Left cardiac atrium (tissue), 4 donors: ENCODE results near the gene PGK1. TPM values are rescaled to one million over a fixed set of nuclear protein-coding genes. Genes with fewer than 3 reads are reported as not detected.
A peak's percentile ranks its signal among the peaks of the same experiment; 100 is the strongest.
"Not testable (repeated sequence)": the region's sequence is repeated elsewhere in the genome, so short reads cannot be mapped to it uniquely, and the experiment has no call there.

Source experiments
- ATAC-seq, 2 donors: fragments of 200-7000 bp; cut with Tn5 transposase; one replicate each; pipeline ENCODE4 v1.9.1; 2020; ENCODE audit warnings: mild to moderate bottlenecking in 2 of 2, moderate library complexity in 2 of 2
- DNase-seq: peaks from one replicate; pipeline ENCODE4 v3.0.0-alpha.2; 2020
- intact Hi-C, 2 donors: fragments of 100-400 bp; cut with DNase I; formaldehyde crosslinking; loops; one replicate each; pipeline versions ENCODE4 v1.14.1 to v1.15.1; 2022 to 2023
- total RNA-seq, 2 donors: library from RNA; stranded (reverse); fragmentation: NEBNext Ultra II Directional; extraction: Animal tissue kit (Norgen Biotek cat#: 25700); gene quantifications; one replicate each; pipeline ENCODE4 v1.2.1, GENCODE V29; 2021
- donor health status: DM: no; HTN: yes; CAD: no.
- donor health status: DM: no; HTN: yes; CAD: no; lungs with severe emphysema.
- donor health status: DM: yes; HTN: yes; CAD: no.
- donor health status: Dilated cardiomyopathy.

Gene PGK1
- total RNA-seq, 2 donors from 2014 or later: 346 to 453 TPM

DNA sequence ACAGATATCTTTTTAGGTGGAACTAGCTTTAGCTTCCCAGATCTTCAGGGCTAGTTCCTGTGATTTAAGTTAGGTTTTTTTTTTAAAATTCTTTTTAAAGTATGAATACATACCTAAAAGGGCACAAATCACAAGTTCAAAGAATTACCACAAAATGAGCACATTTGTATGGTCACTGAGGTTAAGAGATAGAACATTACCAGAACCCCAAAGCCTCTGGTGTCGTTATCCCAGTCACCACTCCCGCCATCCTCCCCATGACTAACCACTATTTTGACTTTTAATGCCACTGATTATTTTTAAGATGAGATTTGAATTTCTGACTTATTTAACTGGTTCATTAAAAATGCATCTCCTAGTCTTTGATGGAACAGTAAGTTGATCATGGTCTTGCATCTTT is 5.4 kb downstream of the PGK1 start:
- intact Hi-C loops: no loop called here
- DNase-seq (no peak), ATAC-seq (no peak)

DNA sequence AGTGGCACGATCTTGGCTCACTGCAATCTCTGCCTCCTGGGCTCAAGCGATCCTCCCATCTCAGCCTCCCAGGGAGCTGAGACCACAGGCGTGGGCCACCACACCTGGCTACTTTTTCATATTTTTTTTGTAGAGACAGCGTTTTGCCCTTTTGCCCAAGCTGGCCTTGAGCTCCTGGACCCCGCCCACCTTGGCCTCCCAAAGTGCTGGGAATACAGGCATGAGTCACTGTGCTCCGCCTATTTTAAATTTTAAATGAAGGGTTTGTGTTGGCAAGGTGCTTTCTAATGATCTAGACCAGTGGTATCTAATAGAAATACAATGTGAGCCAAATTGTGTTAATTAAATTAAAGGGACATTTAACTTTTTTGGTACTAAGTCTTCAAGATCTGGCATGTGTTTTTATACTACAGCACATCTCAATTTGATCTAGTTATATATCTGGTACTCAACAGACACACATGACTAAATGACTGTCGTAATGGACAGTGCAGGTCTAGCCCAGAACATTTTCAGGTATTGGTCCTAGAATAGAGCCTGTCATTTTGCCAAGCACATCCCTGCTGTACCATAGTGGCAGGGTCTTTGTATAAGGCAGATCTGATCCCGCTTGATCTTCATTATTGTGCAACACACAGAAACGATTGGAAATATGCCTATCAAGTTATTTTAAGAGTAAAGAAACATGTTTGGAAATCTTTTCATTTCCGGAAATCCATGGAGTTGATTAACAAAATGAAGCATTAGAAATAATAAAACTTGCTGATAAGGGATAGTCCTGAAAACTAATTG is 7.3 kb downstream of the PGK1 start:
- ATAC-seq (no peak), DNase-seq (peak; percentile 37)
- intact Hi-C loops: no loop called here

DNA sequence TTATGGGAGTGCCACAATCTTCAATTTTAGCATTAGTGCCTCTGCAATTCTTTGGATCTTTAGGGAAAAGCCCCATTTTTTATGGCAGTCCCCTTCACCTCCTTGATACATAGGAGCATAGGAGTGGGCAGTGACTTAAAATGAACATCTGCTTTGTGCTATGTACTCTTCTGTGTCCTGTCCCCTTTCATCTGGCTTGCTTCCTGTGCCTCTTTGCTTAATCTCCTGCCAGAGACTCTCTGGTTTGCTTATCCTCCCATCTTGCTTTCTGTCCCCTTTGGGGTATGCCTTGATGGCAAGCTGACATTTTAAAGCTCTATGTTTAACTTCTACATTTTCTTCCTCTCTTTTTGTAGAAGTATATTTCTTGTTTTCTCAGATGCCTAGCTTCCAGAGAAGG is 12.3 kb downstream of the PGK1 start:
- DNase-seq: no peak
- intact Hi-C loops: no loop called here
- no peak for ATAC-seq

DNA sequence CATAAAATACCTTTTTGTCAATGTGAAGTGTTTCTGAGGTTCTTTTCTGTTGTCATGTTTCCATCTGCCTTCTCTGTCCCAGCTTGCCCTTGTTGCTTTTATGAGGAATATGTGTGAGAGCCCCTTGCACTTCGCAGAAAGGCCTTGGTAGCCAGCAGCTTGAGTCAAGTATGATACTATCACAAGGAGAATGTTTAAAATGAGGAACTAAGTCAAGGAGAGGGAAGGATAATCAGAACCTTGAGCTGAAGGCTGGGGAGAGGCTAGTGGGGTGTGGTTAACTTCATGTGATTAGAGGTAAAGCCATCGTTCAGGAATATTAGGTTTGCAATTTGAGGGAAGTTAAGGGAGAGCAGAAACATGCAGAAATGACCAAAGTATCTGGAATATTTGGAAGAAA is 12.7 kb downstream of the PGK1 start:
- intact Hi-C loops: no loop called here
- DNase-seq (no peak), ATAC-seq (no peak)

DNA sequence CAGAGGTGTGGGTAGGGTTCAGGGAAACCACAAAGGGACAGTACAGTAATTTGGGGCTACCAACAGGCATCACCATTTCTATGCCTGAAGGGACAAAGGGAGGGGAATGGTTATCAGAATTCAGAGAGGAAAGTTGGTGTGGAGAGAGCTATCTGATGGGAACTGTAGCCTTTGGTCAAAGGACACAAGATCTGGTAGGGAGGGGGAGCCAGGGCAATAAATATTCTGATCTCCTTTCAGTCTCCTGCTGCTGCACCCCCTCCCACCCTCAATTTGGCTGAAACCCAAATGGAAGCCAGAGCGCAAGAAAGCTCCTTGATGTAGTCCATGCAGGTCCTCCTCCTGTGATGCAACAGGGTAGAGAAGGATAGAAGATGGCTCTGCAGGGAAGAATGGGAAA is 14.6 kb downstream of the PGK1 start:
- no peak for DNase-seq
- ATAC-seq: no peak
- intact Hi-C loops: no loop called here

DNA sequence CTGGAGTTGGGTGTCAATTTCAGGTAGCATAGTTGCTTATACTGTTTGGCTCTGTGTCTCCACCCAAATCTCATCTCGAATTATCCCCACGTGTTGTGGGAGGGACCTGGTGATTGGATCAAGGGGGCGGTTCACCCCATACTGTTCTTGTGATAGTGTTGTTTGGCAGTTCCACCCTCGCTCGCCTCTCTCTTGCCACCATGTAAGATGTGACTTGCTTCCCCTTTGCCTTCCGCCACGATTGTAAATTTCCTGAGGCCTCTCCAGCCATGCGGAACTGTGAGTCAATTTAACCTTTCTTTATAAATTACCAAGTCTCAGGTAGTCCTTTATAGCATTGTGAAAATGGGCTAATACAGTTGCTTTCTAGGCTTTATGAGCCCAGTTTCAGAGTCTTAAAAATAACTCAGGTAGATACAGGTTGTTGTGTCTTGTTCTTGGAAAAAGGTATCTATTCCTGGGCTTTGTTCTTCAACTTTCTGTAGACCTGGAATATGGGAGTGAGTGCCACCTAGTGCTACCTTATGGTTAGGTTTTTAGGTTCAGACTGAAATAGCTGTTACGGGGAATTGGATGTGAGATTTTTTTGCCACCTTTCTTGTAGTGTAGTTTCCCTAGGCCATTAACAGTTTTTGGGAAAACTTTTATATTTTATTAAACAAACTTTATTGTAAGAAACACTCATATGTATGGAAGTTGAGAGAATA is 15.6 kb downstream of the PGK1 start:
- DNase-seq (no peak), ATAC-seq (no peak)
- intact Hi-C loops: no loop called here

DNA sequence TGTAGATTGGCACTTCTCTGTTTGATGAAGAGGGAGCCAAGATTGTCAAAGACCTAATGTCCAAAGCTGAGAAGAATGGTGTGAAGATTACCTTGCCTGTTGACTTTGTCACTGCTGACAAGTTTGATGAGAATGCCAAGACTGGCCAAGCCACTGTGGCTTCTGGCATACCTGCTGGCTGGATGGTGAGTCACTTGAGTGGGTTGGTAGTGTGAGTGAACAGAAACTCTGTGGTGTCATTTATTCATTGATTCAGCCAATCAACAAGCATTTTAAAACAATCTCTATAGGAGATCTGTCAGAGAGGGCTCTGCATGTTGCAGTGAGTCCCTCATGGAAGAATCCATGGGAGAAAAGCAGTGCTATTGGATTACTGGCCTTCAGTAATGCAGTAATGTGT is 19.1 kb downstream of the PGK1 start:
- ATAC-seq (peak in 1 of 2 donors; percentile 74), DNase-seq (no peak)
- intact Hi-C loops: no loop called here

DNA sequence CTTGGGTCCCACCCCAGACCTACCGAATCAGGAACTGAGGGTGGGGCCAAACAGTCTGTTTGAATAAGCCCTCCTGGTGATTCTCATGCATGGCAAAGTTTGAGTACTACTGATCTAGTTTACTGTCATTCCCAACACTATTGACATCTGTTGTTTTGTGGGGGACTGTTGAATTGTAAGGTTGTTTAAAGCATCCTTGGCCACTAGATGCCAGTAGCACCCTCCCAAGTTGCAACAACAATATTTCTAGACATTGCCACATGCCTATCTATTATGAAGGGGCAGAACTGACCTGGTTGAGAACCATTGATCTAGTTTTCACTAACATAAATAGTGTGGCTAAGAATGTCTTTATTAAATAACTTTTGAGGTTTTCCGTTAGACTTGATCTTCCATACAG is 20.3 kb downstream of the PGK1 start:
- ATAC-seq: no peak
- DNase-seq: no peak
- intact Hi-C loops: no loop called here

DNA sequence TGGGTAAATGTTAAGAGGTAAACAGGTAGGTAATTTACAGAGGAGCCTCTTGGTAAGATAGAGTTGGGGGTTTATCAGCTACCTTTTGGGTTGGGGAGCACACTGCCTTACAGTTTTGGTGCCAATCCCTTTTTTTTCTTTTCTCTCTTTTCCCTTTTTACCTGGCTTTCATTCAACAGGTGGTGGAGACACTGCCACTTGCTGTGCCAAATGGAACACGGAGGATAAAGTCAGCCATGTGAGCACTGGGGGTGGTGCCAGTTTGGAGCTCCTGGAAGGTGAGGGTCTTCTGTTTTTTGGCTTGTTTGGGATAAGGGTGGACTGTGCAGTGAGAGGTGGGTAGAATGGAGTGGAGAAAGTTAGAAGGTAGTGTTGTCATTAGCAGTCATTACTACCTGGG is 21.1 kb downstream of the PGK1 start:
- intact Hi-C loops: no loop called here
- ATAC-seq (no peak), DNase-seq (no peak)

DNA sequence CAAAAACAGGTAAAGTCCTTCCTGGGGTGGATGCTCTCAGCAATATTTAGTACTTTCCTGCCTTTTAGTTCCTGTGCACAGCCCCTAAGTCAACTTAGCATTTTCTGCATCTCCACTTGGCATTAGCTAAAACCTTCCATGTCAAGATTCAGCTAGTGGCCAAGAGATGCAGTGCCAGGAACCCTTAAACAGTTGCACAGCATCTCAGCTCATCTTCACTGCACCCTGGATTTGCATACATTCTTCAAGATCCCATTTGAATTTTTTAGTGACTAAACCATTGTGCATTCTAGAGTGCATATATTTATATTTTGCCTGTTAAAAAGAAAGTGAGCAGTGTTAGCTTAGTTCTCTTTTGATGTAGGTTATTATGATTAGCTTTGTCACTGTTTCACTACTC is 21.7 kb downstream of the PGK1 start:
- ATAC-seq, intact Hi-C loops, DNase-seq: not testable (repeated sequence)

DNA sequence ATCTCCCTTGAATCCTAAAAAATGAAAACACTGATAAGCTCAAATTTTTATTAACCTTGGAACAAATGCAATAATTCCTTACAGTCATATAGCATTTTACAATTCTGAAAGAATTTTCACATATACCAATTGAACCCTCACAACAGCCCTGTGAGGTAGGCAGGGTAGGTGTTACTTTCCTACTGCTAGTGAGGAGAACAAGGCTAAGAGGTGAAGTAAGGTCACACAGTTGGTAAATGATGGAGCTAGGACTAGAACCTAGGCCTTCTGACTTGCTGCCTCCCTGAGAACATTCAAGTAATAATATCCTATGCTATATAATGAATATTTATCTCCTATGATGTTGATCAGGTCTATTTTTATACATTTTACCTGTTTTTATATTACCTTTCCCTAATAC is 25.7 kb downstream of the PGK1 start:
- intact Hi-C loops: no loop called here
- DNase-seq: no peak
- no peak for ATAC-seq

DNA sequence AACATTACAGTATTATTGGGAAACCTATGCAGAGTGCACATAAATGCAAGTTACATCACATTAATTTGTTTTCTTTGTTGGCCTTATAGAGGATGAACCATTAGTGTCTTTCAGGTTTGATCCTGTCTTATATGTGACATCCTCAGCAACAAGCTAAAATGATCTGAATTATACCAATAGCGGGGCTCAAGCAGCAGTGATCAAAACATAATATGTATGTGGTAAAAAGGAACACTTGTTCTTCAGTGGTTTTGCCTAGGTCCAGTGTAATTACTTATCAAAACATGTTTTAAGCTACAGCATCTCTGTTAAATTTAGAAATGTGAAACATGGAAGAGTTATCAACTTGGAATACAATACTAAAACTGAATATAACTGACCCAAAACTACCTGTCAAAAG is 26.3 kb downstream of the PGK1 start:
- DNase-seq (no peak), ATAC-seq (no peak)
- intact Hi-C loops: no loop called here

DNA sequence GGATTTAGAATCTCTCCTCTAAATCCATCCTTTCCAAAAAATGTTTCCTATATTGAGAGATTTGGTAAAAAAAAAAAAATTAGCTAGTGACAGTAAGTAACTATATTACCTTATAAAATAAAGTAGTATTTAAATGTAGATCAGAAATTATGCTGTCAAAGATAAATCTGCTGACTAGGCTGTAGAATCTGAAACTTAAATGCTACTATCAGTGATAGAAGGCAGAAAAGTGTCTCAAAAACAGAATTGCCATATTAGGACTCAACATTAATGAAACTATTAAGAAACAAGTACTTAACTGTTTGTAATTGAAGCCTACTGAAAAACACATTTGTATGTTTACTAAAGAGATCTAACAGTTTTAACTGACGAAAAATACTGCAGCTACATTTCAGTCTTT is 27.1 kb downstream of the PGK1 start:
- intact Hi-C loops: no loop called here
- DNase-seq (no peak), ATAC-seq (no peak)

DNA sequence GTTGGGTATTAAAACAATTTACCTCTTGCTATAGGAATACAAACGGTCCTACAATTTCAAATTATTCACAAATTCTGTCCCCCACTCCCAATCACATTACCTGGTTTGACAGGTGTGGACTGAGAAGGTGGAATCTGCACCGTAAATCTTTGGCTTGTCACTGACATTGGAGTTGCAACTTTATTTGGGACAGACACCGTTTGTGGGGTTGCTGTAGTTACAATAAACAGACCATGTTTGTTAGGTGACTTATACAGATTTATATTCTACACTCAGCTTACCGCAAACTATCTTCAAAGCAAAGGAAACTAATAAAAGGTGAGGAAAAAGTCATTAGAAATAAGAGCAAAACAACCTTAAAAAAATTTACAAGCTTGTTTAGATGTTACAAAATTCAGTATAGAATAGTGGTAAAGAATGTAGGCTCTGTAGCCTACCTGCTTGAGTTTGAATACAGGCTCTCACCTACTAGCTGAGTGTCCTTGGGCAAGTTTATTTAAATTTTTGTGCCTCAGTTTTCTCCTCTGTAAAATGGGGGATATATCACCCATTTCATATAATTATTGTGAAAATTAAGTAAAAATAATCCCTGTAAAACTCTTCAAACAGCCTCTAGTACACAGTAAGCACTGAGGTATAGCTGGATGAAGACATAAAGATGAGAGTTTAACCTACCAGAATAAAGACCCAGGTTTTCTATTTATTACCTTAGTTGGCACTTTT is 29.4 kb downstream of the PGK1 start:
- intact Hi-C loops: no loop called here
- no peak for DNase-seq
- no peak for ATAC-seq

DNA sequence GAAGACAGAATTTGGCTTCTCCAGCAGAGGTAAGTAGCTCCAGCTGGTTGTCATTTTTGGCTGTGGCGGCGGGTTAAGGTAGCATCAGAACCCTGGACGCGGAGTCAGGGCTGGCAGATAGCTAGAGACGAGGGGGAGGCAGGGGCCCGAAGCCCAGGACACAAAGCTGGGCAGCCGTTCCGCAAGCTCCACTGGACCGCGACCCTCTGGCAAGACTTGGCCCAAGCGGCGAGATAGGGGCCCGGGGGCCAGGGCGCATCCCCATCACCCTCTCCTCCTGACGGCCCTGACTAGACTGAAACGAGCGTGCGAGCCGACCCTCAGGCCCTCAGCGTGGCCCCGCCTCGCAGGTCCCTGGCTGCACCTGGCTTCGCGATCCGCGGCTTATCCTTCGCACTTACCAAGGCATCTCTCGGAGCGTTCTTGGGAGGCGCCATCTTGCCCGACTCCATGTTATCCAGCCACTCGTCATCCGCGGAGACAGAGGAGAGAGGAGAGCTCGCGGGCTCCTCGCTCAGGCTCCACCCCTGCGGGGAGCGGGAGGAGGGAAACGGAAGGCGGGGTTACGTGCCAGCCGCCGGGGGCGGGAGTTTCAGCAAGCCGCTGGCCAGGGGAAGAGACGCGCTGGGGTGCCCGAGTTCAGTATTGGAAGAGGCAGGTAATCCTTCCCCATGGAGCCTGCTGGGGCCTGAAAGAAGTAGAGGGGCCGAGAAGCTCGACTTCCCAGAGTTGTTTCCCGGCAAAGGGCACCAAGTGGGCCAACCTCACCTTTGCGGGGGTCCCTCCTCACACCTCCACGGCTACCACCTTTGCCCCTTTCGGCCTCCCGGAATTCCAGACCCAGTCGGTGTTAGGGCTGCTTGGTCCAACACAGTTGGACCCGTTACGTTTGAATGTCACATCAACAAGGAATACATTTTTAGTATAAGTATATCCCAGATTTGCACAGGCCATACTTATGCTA is 35.4 kb downstream of the PGK1 start, which contains the start of gene TAF9B:
Gene TAF9B, minus strand, starts transcription at position 491 of the 964 bp plus-strand sequence. Its CDS starts 39 bp downstream, at position 452.
- intact Hi-C loops: no loop called here
- ATAC-seq (peak; percentile 99), DNase-seq (peak; percentile 87)

DNA sequence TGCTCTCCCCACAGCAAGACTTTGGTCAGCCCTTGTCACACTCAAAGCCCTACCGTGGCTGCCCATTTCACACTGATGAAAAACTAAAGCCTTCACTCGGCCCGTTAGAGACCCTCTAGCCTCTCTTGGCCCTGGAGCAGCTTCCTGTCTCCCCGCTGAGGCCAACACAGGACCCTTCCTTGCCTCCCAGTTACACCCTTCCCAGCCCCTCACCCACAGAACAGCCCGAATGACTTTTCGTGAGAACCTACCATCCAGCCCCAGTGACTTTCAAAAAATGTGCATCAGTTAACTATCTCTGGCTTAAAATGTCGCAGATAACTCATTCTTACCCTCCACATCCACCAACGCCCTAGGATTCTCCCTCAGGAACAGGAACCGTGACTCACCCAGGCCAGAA is 36.2 kb downstream of the PGK1 start:
- intact Hi-C loops: no loop called here
- no peak for ATAC-seq
- no peak for DNase-seq

DNA sequence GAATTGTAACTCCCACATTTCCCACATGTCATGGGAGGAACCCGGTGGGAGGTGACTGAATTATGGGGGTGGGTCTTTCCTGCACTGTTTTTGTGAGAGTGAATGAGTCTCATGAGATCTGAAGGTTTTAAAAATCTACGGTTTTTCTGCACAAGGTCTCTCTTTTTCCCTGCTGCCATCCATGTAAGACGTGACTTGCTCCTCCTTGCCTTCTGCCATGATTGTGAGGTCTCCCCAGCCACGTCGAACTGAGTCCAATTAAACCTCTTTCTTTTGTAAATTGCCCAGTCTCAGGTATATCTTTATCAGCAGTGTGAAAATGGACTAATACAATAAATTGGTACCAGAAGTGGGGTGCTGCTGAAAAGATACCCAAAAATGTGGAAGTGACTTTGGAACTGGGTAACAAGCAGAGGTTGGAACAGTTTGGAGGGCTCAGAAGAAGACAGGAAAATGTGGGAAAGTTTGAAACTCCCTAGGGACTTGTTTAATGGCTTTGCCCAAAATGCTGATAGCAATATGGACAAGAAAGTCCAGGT is 43.0 kb downstream of the PGK1 start:
- DNase-seq, intact Hi-C loops, ATAC-seq: not testable (repeated sequence)

DNA sequence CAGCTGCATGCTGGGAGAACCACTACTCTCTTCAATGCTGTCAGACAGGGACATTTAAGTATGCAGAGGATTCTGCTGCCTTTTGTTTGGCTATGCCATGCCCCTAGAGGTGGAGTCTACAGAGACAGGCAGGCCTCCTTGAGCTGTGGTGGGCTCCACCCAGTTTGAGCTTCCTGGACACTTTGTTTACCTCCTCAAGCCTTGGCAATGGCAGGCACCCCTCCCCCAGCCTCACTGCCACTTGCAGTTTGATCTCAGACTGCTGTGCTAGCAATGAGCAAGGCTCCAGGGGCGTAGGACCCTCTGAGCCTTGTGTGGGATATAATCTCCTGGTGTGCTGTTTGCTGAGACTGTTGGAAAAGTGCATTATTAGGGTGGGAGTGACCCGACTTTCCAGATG is 53.3 kb downstream of the PGK1 start:
- intact Hi-C loops, ATAC-seq, DNase-seq: not testable (repeated sequence)

DNA sequence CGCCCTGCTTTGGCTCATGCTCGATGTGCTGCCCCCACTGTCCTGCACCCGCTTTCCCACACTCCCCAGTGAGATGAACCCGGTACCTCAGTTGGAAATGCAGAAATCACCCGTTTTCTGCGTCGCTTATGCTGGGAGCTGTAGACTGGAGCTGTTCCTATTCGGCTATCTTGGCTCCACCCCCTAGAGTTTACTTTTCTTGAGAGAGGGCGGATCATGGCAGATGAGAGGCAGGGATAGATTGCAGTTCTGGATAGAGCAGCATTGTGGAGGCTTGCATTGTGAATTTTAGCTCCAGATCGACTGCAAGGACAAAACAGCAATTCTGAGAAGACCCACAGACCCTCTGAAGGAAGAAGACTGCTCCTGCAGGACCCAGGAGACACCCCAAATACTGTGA is 53.8 kb downstream of the PGK1 start:
- ATAC-seq, DNase-seq, intact Hi-C loops: not testable (repeated sequence)
